ENCODE measurements around the gene PER1.

PER1 gene

GRCh38 chr17:8100763-8101162 is 51.4 kb downstream of the PER1 start:
- Mint-ChIP-seq H3K4me1 (no peaks in the 10 kb centered on the region), H3K36me3 (ENCODE audit: low read depth) (no peaks in the 10 kb centered on the region), H3K9me3 (no peaks in the 10 kb centered on the region), H3K4me3 (no peak overlapping the region), H3K27me3 (ENCODE audit: low read depth) (peaks cover 37% of the 10 kb centered on the region), H3K27ac (no peak overlapping the region)
- TF ChIP-seq CTCF (IDR thresholded peaks at IDR 0.05; ENCODE audit: unreplicated experiment in 3 of 3), result no peak

- Mint-ChIP-seq H3K27ac (no peak overlapping the region), H3K4me3 (no peak overlapping the region), H3K9me3 (no peaks in the 10 kb centered on the region), H3K27me3 (ENCODE audit: low read depth) (peaks cover 41% of the 10 kb centered on the region), H3K4me1 (no peaks in the 10 kb centered on the region), H3K36me3 (ENCODE audit: low read depth) (no peaks in the 10 kb centered on the region)
- TF ChIP-seq CTCF (IDR thresholded peaks at IDR 0.05; ENCODE audit: unreplicated experiment in 3 of 3), result no peak
These were observed 52.1 kb downstream of the PER1 start for GRCh38 chr17:8100111-8100510.

GRCh38 chr17:8096541-8096940 is 55.7 kb downstream of the PER1 start:
- H3K4me1 Mint-ChIP-seq, result no peaks in the 10 kb centered on the region
- no peak overlapping the region for H3K4me3 Mint-ChIP-seq
- H3K36me3 Mint-ChIP-seq (ENCODE audit: low read depth), result no peaks in the 10 kb centered on the region
- no peak overlapping the region for H3K27ac Mint-ChIP-seq
- peaks cover 54% of the 10 kb centered on the region for H3K27me3 Mint-ChIP-seq (ENCODE audit: low read depth)
- no peaks in the 10 kb centered on the region for H3K9me3 Mint-ChIP-seq
- no peak for TF ChIP-seq CTCF (IDR thresholded peaks at IDR 0.05; ENCODE audit: unreplicated experiment in 3 of 3)

GRCh38 chr17:8095361-8095760 is 56.8 kb downstream of the PER1 start:
- H3K27me3 Mint-ChIP-seq (ENCODE audit: low read depth), result peaks cover 64% of the 10 kb centered on the region
- no peaks in the 10 kb centered on the region for H3K9me3 Mint-ChIP-seq
- H3K4me3 Mint-ChIP-seq, result no peak overlapping the region
- H3K27ac Mint-ChIP-seq, result no peak overlapping the region
- TF ChIP-seq CTCF (IDR thresholded peaks at IDR 0.05; ENCODE audit: unreplicated experiment in 3 of 3), result no peak
- no peaks in the 10 kb centered on the region for H3K36me3 Mint-ChIP-seq (ENCODE audit: low read depth)
- H3K4me1 Mint-ChIP-seq, result no peaks in the 10 kb centered on the region

- H3K4me1 Mint-ChIP-seq, result no peaks in the 10 kb centered on the region
- H3K4me3 Mint-ChIP-seq, result no peak overlapping the region
- H3K9me3 Mint-ChIP-seq, result no peaks in the 10 kb centered on the region
- TF ChIP-seq CTCF (IDR thresholded peaks at IDR 0.05; ENCODE audit: unreplicated experiment in 3 of 3), result no peak
- H3K36me3 Mint-ChIP-seq (ENCODE audit: low read depth), result no peaks in the 10 kb centered on the region
- H3K27me3 Mint-ChIP-seq (ENCODE audit: low read depth), result peaks cover 80% of the 10 kb centered on the region
- H3K27ac Mint-ChIP-seq, result no peak overlapping the region
These were observed 61.0 kb downstream of the PER1 start for GRCh38 chr17:8091033-8091687.

All from nephron (organoid).